Calu3 (cell line): ENCODE measurements around the gene TUBGCP2. TPM values are rescaled to one million over a fixed set of nuclear protein-coding genes. Genes with fewer than 3 reads are reported as not detected.

Source experiments
- BruUV-seq: library from RNA; stranded (reverse); fragments of 400-500 nt; replicated peaks from 2 replicates; lab custom pipeline; 2021; lab: Mats Ljungman, UMichigan
- CTCF ChIA-PET: fragments of 300-600 bp; sonication (Branson Sonifier 250); formaldehyde crosslinking; loops from one replicate; lab custom pipeline; 2022; ENCODE audit warnings: antibody characterized with exemption; lab: Charles Lee
- DNase-seq: peaks from one replicate; pipeline ENCODE4 v3.0.0; 2022
- H3K27ac Mint-ChIP-seq: one replicate; pipeline ENCODE4 v1.8.0; 2022; ENCODE audit warnings: mixed read lengths; ENCODE audit not compliant: unreplicated experiment
- H3K27me3 Mint-ChIP-seq: one replicate; pipeline ENCODE4 v1.8.0; 2022; ENCODE audit warnings: mixed read lengths; ENCODE audit not compliant: unreplicated experiment
- H3K36me3 Mint-ChIP-seq: one replicate; pipeline ENCODE4 v1.8.0; 2022; ENCODE audit warnings: mild to moderate bottlenecking, moderate library complexity, mixed read lengths; ENCODE audit not compliant: insufficient read depth, unreplicated experiment
- H3K4me1 Mint-ChIP-seq: one replicate; pipeline ENCODE4 v1.8.0; 2022; ENCODE audit warnings: mild to moderate bottlenecking, low read depth, mixed read lengths; ENCODE audit not compliant: unreplicated experiment
- H3K4me3 Mint-ChIP-seq: one replicate; pipeline ENCODE4 v1.8.0; 2022; ENCODE audit warnings: mild to moderate bottlenecking, low read depth, moderate library complexity, mixed read lengths; ENCODE audit not compliant: unreplicated experiment
- H3K9me3 Mint-ChIP-seq: one replicate; pipeline ENCODE4 v1.8.0; 2022; ENCODE audit warnings: low read depth, mixed read lengths; ENCODE audit not compliant: unreplicated experiment
- intact Hi-C: fragments of 100-400 bp; cut with micrococcal nuclease; formaldehyde crosslinking; loops from one replicate; pipeline ENCODE4 v1.10.0; 2022; ENCODE audit not compliant: unreplicated experiment
- total RNA-seq: library from RNA; stranded (reverse); gene quantifications from 2 replicates; pipeline ENCODE4 v1.2.3, GENCODE V29; 2022
- TF ChIP-seq, protein P1 (sequence below): fragments of 200-600 bp; IDR thresholded peaks from one replicate; pipeline ENCODE4 v1.8.0; 2022; ENCODE audit warnings: antibody characterized with exemption; ENCODE audit not compliant: unreplicated experiment

Gene TUBGCP2
- total RNA-seq, 1 experiment from 2014 or later: 47.2 TPM

GRCh38 chr10:133260895-133261725, 47.6 kb downstream of the TUBGCP2 start:
- Mint-ChIP-seq H3K4me1 (peaks cover 19% of the 10 kb centered on the region), H3K4me3 (peak overlapping the region; percentile 51), H3K36me3 (peaks cover 27% of the 10 kb centered on the region), H3K27me3 (no peaks in the 10 kb centered on the region), H3K27ac (no peak overlapping the region), H3K9me3 (no peaks in the 10 kb centered on the region)
- intact Hi-C loops: no loop called here
- DNase-seq: peak; percentile 17
- CTCF ChIA-PET: no interaction called here
- TSS peak; percentile 47 for BruUV-seq
- TF ChIP-seq, protein P1, sequence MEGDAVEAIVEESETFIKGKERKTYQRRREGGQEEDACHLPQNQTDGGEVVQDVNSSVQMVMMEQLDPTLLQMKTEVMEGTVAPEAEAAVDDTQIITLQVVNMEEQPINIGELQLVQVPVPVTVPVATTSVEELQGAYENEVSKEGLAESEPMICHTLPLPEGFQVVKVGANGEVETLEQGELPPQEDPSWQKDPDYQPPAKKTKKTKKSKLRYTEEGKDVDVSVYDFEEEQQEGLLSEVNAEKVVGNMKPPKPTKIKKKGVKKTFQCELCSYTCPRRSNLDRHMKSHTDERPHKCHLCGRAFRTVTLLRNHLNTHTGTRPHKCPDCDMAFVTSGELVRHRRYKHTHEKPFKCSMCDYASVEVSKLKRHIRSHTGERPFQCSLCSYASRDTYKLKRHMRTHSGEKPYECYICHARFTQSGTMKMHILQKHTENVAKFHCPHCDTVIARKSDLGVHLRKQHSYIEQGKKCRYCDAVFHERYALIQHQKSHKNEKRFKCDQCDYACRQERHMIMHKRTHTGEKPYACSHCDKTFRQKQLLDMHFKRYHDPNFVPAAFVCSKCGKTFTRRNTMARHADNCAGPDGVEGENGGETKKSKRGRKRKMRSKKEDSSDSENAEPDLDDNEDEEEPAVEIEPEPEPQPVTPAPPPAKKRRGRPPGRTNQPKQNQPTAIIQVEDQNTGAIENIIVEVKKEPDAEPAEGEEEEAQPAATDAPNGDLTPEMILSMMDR: no peak

- CTCF ChIA-PET: no interaction called here
- BruUV-seq: no TSS peak
- peaks cover 19% of the 10 kb centered on the region for H3K4me1 Mint-ChIP-seq
- peaks cover 5% of the 10 kb centered on the region for H3K27me3 Mint-ChIP-seq
- peak overlapping the region; percentile 79 for H3K27ac Mint-ChIP-seq
- TF ChIP-seq, protein P1: no peak
- H3K36me3 Mint-ChIP-seq: peaks cover 27% of the 10 kb centered on the region
- intact Hi-C loops: no loop called here
- H3K9me3 Mint-ChIP-seq: no peaks in the 10 kb centered on the region
- no peak for DNase-seq
- H3K4me3 Mint-ChIP-seq: no peak overlapping the region
Observed at GRCh38 chr10:133259602-133259989, 49.1 kb downstream of the TUBGCP2 start.

- peak; percentile 78 for DNase-seq
- H3K9me3 Mint-ChIP-seq: no peaks in the 10 kb centered on the region
- no TSS peak for BruUV-seq
- peaks cover 11% of the 10 kb centered on the region for H3K27me3 Mint-ChIP-seq
- H3K36me3 Mint-ChIP-seq: peaks cover 23% of the 10 kb centered on the region
- H3K27ac Mint-ChIP-seq: peak overlapping the region; percentile 79
- CTCF ChIA-PET: no interaction called here
- no peak overlapping the region for H3K4me3 Mint-ChIP-seq
- H3K4me1 Mint-ChIP-seq: peaks cover 19% of the 10 kb centered on the region
- TF ChIP-seq, protein P1: no peak
- intact Hi-C loops: no loop called here
Observed at GRCh38 chr10:133258818-133259601, 49.7 kb downstream of the TUBGCP2 start.

DNA sequence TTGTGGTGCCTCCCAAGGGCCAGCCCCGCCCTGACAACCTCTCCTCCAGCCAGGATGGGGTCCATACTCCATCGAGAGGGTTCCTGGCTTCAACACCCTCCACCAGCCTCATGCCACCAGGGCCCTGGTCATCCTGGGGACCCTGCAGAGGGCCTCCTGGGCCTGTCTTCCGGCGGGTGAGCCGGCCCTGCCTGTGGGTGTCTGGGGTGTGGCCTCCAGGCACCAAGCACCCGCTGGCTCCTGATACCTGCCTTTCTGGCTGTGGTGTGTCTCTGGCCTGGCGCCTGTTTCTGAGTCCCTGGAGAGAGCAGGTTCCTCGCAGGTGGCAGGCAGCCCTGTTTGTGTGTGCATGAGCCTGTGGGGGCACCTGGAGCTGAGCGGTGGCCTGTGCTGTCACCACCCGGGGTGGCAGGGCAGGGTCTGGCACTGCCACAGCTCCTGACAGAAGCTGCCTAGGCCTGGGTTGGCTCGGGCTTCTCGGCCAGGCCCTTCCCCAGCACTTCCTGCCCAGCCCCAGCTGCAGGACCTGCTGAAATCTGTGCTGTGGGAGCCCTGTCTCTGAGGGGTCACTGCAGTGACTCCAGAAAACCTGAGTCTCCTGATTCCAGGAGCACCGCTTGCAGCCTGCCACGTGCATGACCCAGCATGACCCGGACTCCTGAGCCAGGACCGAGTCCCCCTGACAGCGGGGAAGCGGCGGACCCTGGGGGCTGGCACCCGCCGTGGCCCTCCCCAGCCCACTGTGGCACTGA, 50.4 kb downstream of the TUBGCP2 start:
- intact Hi-C loops: no loop called here
- no TSS peak for BruUV-seq
- peaks cover 19% of the 10 kb centered on the region for H3K4me1 Mint-ChIP-seq
- H3K36me3 Mint-ChIP-seq: peaks cover 20% of the 10 kb centered on the region
- H3K9me3 Mint-ChIP-seq: no peaks in the 10 kb centered on the region
- TF ChIP-seq, protein P1: no peak
- peak; percentile 54 for DNase-seq
- CTCF ChIA-PET: interaction anchor here (1.6 kb wide), 1 partner anchor 18 kb away, joined by 7 read pairs; the partner anchor contains the start of gene ADAM8
- H3K4me3 Mint-ChIP-seq: peak overlapping the region; percentile 7
- H3K27me3 Mint-ChIP-seq: peaks cover 11% of the 10 kb centered on the region
- peak overlapping the region; percentile 22 for H3K27ac Mint-ChIP-seq
